Activated gamma-delta T cell treated with Interleukin-2 at 50 U/mL for 16 hours (primary cell): ENCODE measurements around the gene TEX14.

Experiments
- DNase-seq: peaks from one replicate; pipeline ENCODE4 v3.0.0-alpha.2; 2020

The TEX14 gene

DNA sequence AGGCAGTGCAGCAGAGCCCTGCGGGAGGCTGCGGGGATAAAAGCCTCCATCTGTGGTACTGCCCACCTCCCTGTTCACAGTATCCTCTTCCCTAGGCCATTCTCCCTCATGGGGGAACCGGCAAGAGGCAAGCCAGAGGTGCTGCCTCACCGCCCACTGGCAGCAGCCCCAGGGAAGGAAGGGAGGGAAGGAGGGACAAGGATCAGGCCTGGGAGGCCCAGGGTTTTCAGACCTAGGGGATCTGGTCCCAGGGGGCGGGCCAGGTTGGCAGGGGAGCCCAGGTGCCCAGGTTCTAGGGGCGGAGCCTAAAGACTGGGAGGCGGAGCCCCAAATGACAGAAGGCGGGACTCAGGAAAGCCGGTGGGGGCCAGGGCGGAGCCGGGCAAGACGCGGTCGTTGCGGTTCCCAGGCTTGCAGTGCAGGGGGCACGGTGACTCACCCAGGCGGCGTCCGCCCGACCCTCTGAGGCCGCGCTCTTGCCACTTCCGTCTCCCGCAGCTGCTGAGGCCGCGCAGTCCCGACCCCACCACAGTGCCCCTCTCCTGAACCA, 174.4 kb downstream of the TEX14 start:
- no peak for DNase-seq

DNA sequence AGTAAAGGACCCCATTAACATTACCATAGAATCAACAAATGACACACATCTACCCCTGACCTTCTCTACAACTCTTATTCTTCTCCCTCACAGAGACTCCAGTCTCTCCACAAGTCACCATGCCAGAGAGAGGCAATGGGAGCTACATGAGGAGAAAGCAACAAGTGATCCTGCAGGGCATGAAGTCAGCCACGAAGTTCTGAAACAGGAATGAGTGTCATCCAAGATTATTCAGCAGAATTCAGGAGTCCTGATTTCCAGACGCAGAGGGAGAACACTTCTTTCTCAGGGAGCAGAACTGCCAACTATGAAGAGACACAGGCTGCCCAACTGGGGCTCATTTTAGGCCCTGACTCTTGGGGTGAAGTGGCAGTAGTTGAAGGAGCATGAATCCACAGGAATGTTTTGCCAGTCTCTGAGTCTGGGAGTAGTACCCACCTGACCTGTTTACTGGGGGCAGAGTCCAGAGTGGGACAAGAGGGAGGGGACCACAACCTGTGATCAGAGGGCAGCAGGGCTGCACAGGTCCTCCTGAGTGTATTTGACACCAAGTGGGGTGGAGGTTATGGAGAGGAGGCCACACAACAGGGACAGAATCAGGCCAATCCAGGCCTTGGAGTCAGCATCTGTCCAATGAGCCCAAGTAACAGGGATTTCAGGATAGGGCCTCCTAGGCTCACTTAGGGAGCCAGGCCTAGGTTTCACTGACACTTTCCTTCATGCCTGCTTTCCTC, 175.0 kb downstream of the TEX14 start:
- no peak for DNase-seq

DNA sequence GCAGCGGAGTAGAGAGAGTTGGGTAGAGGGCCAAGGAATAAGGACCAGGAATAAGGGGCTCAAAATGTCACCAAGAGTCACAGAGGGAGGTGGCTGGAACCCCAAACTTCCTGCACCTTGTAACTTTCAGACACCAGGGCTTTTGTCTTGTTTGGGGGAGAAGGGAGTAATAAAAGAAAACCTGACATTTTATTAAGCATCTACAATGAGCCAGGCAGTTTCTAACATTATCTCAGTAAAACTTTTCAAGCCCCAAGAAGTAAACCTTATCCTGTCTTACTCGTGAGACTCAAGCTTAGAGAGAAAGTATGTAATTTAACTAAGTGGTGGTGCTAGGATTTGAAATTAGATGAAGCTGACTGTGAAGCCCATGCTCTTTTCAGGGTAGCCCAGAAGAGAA, 176.6 kb downstream of the TEX14 start:
- no peak for DNase-seq

DNA sequence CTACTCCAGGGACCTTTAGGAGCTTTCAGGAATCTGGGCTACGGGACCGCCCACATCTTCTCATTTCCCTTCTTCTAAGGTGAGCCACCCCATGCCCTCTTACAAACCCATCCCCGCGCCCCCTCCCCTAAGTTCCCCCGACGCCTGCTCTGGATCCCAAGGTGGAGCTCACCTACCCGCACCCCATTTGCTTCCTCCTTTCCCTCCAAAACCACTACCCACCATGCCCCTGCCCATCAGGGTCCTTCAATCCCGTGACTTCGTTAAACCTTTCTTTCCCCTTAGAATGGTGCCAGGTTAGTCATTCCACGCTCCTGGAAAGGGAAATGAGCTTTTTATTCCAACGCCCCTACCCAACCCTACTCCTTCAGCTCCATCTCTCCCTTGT, 177.1 kb downstream of the TEX14 start:
- DNase-seq, result no peak

DNA sequence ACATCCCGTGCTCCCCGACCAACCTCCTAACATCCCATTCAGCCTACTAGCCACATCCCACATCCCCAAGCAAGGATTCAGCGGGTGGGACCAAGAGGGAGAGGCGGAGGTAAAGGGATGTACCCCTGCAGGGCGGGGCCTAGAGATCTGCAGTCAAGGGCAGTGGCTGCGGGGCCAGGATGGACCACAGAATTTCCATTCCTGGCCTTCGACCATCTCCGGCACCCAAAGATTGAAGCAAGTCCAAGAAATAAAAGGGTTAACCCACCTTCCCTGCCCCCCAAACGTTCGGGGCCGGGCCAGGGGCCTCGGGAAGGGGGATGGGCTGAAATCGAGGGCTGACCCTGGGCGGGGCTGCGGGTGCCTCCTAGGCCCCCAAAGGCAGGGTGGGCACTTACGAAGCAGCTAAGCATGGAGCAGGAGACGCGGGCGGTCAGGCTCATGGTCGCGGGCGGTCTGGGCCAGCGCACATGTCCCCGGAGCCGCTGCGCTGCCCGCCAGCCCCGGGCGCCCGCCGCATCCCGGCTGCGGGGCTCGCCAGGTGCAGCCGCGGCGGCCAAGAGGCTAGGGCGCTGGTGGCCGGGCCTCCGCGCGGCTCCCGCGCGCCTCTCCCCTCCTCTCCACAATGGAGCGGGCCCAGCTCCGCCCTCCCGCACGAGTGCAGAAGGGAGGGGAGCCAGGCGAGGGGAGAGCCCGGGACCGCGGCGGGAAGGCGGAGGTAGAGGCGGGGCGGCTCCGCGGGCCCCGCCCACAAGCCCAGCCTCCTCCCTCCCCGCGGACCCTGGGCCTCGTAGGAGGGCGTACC, 177.7 kb downstream of the TEX14 start, which contains the start of gene MTMR4:
Gene MTMR4 (minus strand): TSS at position 674 of the 805 bp plus-strand sequence. CDS start 231 bp downstream, at position 443.
- DNase-seq, result peak; percentile 61

DNA sequence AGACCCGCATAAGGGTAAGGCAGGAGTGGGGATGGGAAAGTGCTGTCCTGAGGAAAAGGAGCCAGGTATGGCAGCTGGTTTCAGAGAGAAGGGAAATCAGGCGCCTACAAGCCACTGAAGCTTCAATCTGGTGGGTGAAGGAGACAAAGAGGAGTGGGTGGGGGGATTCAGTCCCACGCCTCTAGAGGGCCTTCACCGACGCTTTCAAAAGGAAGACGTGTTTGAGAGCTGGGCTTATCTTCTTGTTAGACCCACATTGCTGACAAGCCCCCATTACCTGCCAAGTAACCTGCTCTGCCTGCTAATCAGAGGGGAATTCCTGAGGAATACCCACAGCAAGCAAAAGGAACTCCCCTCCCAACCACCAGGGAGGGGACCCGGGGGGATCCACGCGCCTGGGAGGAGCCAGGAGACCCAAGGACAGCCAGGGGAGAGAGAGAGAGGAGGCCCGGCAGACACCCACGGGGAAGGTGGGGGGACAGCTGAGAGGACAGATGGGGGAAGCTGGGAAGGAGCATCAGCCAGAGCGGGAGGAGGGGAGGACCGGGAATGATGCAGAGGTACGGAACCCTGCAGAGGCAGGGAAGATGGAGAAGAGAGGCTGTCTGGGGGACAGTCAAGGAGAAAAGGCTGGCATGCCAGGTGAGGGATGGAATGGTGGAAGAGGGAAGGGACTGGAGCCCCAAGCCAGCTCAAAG, 178.4 kb downstream of the TEX14 start:
- no peak for DNase-seq

DNA sequence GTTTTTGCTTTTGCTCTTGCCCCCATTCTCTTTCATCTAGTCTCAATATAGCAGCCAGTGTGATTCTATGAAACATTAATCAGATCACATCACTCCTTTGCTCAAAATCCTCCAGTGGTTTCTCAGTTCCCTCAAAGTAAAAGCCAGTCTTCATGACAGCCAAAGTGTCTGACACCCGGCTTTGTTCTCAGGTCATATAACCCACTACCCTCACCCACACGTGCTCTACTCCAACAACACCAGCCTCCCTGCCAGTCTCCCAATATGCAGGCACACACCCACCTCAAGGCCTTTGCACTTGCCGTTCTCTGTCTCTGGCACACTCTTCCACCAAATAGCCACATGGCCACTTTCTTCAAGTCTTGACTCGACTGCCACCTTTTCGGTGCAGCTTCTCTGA, 181.8 kb downstream of the TEX14 start:
- no peak for DNase-seq

DNA sequence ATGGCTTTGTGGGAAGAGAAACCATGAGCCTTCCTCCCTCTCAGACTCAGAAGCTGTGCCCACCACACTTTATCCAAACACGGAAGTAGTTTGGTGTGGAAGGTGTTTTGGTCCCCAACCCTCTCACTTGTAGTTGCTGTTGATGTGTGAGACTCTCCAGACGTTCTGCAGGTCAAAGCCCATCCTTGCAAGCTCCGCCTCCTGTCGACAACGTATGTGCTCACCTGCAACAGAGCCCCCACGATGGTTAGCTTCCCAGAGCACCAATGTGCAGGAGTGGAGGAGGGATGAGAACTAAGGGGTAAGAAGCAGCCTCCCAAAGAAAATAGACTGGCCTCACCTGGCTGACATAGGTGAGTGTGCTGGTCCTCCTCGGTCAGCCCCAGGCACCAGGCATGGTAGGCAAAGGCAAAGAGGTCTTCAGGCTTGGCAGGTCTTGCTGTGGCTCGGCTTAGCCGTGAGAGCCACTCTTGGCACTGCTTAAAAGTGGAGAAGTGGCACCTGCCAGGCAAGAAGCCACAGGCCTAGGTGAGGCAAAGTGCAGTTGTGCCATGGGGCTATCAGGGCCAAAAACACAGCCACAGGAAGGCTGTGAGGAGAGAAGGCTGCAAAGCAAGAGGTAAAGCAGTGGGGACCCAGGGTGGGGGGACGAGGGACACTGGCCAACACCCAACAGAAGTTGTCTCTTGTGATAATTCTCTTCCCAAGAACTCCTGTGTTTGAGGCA, 183.3 kb downstream of the TEX14 start:
- no peak for DNase-seq

DNA sequence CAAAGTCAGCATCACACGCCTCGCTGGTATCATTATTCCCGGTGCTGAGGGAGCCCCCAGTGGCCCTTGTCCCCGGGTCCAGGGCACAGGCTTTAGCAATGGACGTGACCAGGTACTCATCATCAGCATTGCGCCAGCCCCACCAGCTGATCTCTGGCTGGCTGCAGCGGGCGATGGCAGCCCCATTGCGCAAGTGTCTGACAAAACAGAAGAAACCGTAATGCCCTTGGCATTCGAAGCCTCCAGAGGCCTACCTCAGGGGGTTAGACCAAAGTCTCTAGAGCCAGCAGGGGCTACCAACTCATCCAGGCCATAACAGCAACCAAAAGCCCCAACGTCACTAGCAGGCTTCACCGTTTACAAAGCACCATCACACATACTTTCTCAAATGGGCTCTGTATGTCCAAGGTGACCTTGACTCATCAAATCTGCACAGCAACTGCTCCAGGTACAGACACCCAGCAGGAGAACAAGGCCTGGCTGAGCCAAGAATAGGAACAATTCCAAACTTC, 184.7 kb downstream of the TEX14 start:
- no peak for DNase-seq
